ENCODE results near the gene RHBDF2.
A peak's percentile ranks its signal among the peaks of the same experiment; 100 is the strongest.

RHBDF2 gene

DNA sequence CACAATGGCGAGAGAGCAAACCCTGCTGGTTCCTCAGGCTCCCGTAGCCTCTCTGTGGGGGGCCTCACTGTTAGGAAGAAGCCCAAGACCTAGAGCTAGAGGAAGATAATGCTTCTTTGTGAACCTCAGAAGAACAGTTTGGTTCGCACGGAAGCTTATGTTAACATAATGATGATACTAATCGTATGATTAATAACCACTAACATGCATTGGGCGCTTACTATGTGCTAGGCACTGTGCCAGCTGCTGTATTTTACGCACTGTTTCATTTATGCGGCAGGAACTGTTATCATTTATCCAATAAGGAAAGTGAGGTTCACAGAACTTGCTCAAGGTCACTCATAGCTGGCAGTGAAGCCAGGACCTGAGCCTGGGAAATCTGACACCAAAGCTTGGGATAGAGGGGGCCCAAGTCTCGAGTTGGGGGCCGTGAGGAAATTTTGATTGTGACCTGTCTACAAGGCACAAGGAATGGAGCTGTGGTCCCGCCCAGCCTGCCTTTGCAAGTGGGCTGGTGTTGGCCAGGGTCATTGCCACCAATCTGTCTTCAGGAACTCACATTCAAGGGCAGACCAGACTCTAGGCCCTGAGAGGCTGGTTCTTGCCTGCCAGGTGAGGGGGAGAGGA is 45.4 kb upstream of the RHBDF2 start:
- peak overlapping the region in 2 of 7 experiments; percentile 4 to 12 for H3K4me3 ChIP-seq (ENCODE audit: control insufficient read depth in 1 of 7, extremely low read depth in 1 of 7, insufficient read depth in 4 of 7, low read depth in 2 of 7, low read length in 6 of 7)
- H3K4me1 ChIP-seq (ENCODE audit: control extremely low read depth in 1 of 4, control insufficient read depth in 4 of 4, insufficient read depth in 4 of 4, low read length in 3 of 4): peaks cover 15 to 66% (median 64%) of the 10 kb centered on the region in 4 experiments
- ChIA-PET CTCF (interaction anchor here (0.7 to 4.9 kb wide), 20 partner anchors 9 to 134 kb away, joined by 3 to 92 read pairs (median 5); partner anchors contain the start of gene ST6GALNAC2), POLR2A (interaction anchor here (0.9 to 1.5 kb wide), 3 partner anchors 11 to 23 kb away, joined by 3 to 13 read pairs (median 4); no protein-coding TSS in a partner anchor)
- 61% methylated on average over 7 of the region's 11 CpGs for WGBS (ENCODE audit: insufficient coverage)
- H3K9me3 ChIP-seq (ENCODE audit: control extremely low read depth in 1 of 5, control insufficient read depth in 4 of 5, insufficient read depth in 2 of 5, low read depth in 1 of 5, low read length in 4 of 5): no peaks in the 10 kb centered on the region
- peak overlapping the region in 1 of 2 experiments; percentile 41 for H3K27ac ChIP-seq (ENCODE audit: insufficient read depth in 1 of 2, low read depth in 1 of 2, low read length in 2 of 2, poor library complexity in 1 of 2, severe bottlenecking in 2 of 2)
- DNase-seq: peak in 2 of 3 donors; percentile 59 to 60
- H3K27me3 ChIP-seq (replicated peaks in 2 of 5; ENCODE audit: control insufficient read depth in 4 of 5, insufficient read depth in 5 of 5, low read length in 4 of 5): no peaks in the 10 kb centered on the region
- no peaks in the 10 kb centered on the region for H3K36me3 ChIP-seq (ENCODE audit: control insufficient read depth in 4 of 4, insufficient read depth in 4 of 4, low read length in 3 of 4)

DNA sequence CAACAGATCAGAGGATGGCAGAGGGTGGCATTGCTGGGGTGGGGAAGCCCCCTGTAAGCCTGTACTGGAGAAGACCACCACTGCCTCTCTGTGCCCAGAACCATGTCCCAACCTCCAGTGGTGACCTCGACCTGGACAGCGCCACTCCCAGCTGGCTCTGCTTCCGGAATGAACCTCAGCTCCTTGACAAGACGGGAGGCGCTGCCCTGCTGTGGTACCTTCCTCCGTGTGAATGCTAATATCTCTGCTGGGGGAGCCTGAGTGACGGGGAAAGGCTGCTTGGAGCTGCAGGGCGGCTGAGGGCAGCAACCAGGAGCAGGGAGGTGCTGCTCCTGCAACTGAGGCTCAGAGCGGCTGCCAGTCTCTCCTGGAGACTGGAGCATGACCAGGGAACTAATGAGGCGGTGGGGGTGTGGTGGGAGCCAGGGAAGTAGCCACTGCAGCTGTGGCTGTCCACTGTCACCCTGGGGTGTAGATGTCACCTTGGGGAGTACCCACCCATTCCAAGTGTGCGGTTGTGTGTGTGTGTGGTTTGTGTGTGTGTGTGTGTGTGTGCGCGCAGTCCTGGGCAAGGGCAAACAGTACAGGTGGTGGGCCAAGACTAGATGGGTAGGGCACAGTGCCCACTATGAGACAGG is 44.8 kb upstream of the RHBDF2 start:
- DNase-seq: no peak
- Histone ChIP-seq H3K27me3 (replicated peaks in 2 of 5; ENCODE audit: control insufficient read depth in 4 of 5, insufficient read depth in 5 of 5, low read length in 4 of 5) (no peaks in the 10 kb centered on the region), H3K4me1 (ENCODE audit: control extremely low read depth in 1 of 4, control insufficient read depth in 4 of 4, insufficient read depth in 4 of 4, low read length in 3 of 4) (peaks cover 10 to 64% (median 61%) of the 10 kb centered on the region in 4 experiments), H3K4me3 (ENCODE audit: control insufficient read depth in 1 of 7, extremely low read depth in 1 of 7, insufficient read depth in 4 of 7, low read depth in 2 of 7, low read length in 6 of 7) (peak overlapping the region in 1 of 7 experiments; percentile 4), H3K27ac (ENCODE audit: insufficient read depth in 1 of 2, low read depth in 1 of 2, low read length in 2 of 2, poor library complexity in 1 of 2, severe bottlenecking in 2 of 2) (no peak overlapping the region), H3K36me3 (ENCODE audit: control insufficient read depth in 4 of 4, insufficient read depth in 4 of 4, low read length in 3 of 4) (no peaks in the 10 kb centered on the region), H3K9me3 (ENCODE audit: control extremely low read depth in 1 of 5, control insufficient read depth in 4 of 5, insufficient read depth in 2 of 5, low read depth in 1 of 5, low read length in 4 of 5) (no peaks in the 10 kb centered on the region)
- POLR2A ChIA-PET: interaction anchor here (1.0 to 1.6 kb wide), 4 partner anchors 10 to 18 kb away, joined by 3 to 13 read pairs (median 4); no protein-coding TSS in a partner anchor
- WGBS (ENCODE audit: insufficient coverage): 85% methylated on average over 12 of the region's 13 CpGs
- CTCF ChIA-PET: interaction anchor here (1.1 to 4.9 kb wide), 18 partner anchors 8 to 87 kb away, joined by 3 to 92 read pairs (median 6); partner anchors contain the start of gene ST6GALNAC2

DNA sequence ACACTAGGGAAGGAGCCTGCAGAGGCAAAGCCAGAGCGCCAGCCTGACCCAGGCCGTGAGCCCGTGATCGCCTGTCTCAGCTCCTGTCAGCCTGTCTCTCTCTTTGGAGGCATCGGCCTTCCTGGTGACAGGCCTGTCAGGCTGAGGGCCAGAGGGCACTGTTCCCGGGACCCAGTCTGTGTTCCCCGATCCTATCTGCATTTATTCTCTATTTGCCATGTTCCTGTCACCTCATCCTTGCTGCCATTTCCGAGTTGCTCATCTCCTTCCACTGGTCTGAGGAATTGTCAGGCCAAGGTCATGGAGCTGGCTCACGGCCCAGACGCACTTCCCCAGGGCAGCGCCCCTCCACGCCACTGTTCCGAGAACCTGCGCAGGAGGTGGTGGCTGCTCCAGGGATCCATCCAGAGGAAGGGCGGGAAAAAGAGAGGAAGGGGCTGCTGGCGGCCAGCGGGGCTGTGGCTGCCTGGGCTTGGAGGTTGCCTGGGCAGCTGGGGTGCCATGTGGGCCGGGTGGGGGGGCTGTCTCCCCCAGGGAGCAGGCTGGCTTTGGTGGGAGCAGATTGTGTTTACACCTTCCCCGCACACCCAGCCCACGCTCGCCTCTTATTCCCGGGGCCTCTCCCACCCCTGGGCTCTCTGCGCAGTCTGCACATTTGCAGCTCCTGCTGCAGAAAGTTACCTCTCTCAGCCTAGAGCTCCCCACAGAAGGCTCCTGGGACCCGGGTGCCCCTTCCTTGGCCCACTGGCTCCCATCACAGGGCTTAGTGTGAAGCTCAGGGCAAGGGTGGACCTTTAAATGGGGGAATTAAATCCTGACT is 43.5 kb upstream of the RHBDF2 start:
- no peak overlapping the region for H3K27ac ChIP-seq (ENCODE audit: insufficient read depth in 1 of 2, low read depth in 1 of 2, low read length in 2 of 2, poor library complexity in 1 of 2, severe bottlenecking in 2 of 2)
- no peak for DNase-seq
- ChIA-PET CTCF (interaction anchor here (1.1 to 4.9 kb wide), 11 partner anchors 9 to 41 kb away, joined by 3 to 92 read pairs (median 6); partner anchors contain the start of gene ST6GALNAC2), POLR2A (interaction anchor here (1.0 to 1.6 kb wide), 3 partner anchors 8 to 13 kb away, joined by 3 to 5 read pairs (median 4); no protein-coding TSS in a partner anchor)
- no peaks in the 10 kb centered on the region for H3K36me3 ChIP-seq (ENCODE audit: control insufficient read depth in 4 of 4, insufficient read depth in 4 of 4, low read length in 3 of 4)
- H3K4me1 ChIP-seq (ENCODE audit: control extremely low read depth in 1 of 4, control insufficient read depth in 4 of 4, insufficient read depth in 4 of 4, low read length in 3 of 4): peaks cover 6 to 65% (median 64%) of the 10 kb centered on the region in 4 experiments
- peak overlapping the region in 1 of 7 experiments; percentile 6 for H3K4me3 ChIP-seq (ENCODE audit: control insufficient read depth in 1 of 7, extremely low read depth in 1 of 7, insufficient read depth in 4 of 7, low read depth in 2 of 7, low read length in 6 of 7)
- 72% methylated on average over 15 of the region's 24 CpGs for whole genome bisulfite sequencing (ENCODE audit: insufficient coverage)
- peaks cover 0 to 3% (median under 1%) of the 10 kb centered on the region in 5 experiments for H3K27me3 ChIP-seq (replicated peaks in 2 of 5; ENCODE audit: control insufficient read depth in 4 of 5, insufficient read depth in 5 of 5, low read length in 4 of 5)
- no peaks in the 10 kb centered on the region for H3K9me3 ChIP-seq (ENCODE audit: control extremely low read depth in 1 of 5, control insufficient read depth in 4 of 5, insufficient read depth in 2 of 5, low read depth in 1 of 5, low read length in 4 of 5)

DNA sequence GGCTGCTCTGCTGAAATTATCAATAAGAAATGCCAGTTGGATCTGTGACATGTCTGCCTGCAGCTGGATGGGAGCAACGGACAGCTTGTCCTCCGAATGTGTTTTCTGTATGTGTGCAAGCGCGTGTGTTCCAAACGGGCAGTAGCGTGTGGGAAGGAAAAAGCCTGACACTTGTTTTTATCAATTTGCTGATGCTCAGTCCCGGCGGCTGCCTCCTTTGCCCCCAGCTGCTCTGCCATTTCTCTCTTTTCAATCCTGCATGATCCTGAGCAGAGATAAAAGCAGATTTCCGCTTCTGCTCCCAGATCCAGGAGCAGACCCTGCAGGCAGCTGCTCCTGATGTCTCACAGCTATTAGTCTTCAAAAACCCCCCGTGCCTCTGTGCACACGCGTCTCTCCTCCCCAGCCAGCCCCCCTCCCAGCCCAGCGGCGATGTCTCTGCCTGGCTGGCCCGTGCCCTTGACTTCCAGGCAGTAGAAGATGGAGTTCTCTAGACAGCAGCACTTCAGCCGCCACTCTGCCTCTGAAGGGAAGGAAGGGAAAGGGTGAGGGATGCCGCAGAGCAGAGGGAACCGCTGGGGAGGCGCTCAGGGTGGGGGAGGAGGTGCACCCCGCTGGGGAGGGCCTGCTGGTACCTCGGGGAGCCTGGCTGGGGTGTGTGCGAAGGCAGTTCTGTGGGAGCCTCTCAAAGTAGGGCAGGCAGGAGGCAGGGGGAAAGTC is 42.8 kb upstream of the RHBDF2 start:
- CTCF ChIA-PET: interaction anchor here (0.8 to 4.9 kb wide), 7 partner anchors 12 to 40 kb away, joined by 3 to 92 read pairs (median 6); no protein-coding TSS in a partner anchor
- POLR2A ChIA-PET: interaction anchor here (0.6 to 1.6 kb wide), 3 partner anchors 9 to 647 kb away, joined by 4 to 8 read pairs (median 5); no protein-coding TSS in a partner anchor
- H3K27me3 ChIP-seq (replicated peaks in 2 of 5; ENCODE audit: control insufficient read depth in 4 of 5, insufficient read depth in 5 of 5, low read length in 4 of 5): peaks cover 0 to 10% (median 5%) of the 10 kb centered on the region in 5 experiments
- no peaks in the 10 kb centered on the region for H3K36me3 ChIP-seq (ENCODE audit: control insufficient read depth in 4 of 4, insufficient read depth in 4 of 4, low read length in 3 of 4)
- H3K27ac ChIP-seq (ENCODE audit: insufficient read depth in 1 of 2, low read depth in 1 of 2, low read length in 2 of 2, poor library complexity in 1 of 2, severe bottlenecking in 2 of 2): no peak overlapping the region
- H3K4me1 ChIP-seq (ENCODE audit: control extremely low read depth in 1 of 4, control insufficient read depth in 4 of 4, insufficient read depth in 4 of 4, low read length in 3 of 4): peaks cover 6 to 65% (median 64%) of the 10 kb centered on the region in 4 experiments
- 54% methylated on average over 16 of the region's 22 CpGs for WGBS (ENCODE audit: insufficient coverage)
- peak overlapping the region in 1 of 7 experiments; percentile 6 for H3K4me3 ChIP-seq (ENCODE audit: control insufficient read depth in 1 of 7, extremely low read depth in 1 of 7, insufficient read depth in 4 of 7, low read depth in 2 of 7, low read length in 6 of 7)
- no peak for DNase-seq
- no peaks in the 10 kb centered on the region for H3K9me3 ChIP-seq (ENCODE audit: control extremely low read depth in 1 of 5, control insufficient read depth in 4 of 5, insufficient read depth in 2 of 5, low read depth in 1 of 5, low read length in 4 of 5)

DNA sequence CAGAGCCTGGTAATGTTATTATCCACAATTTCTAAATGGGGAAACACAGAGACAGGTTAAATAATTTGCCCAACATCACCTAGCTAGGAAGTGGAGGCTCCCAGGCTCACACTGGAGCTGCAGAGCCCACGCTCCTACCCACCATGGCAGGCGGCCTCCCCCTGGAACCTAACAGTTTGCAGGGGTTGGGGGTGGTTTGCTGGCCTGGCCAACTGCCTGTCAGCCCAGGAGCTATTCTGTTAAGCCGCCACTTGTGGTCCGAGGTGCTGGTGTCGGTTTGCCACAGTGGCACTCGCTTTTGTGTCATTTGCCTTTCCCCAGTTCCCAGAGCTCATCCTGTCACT is 42.2 kb upstream of the RHBDF2 start:
- 100% methylated on average over 5 of the region's 6 CpGs for WGBS (ENCODE audit: insufficient coverage)
- Histone ChIP-seq H3K9me3 (ENCODE audit: control extremely low read depth in 1 of 5, control insufficient read depth in 4 of 5, insufficient read depth in 2 of 5, low read depth in 1 of 5, low read length in 4 of 5) (no peaks in the 10 kb centered on the region), H3K27ac (ENCODE audit: insufficient read depth in 1 of 2, low read depth in 1 of 2, low read length in 2 of 2, poor library complexity in 1 of 2, severe bottlenecking in 2 of 2) (no peak overlapping the region), H3K4me1 (ENCODE audit: control extremely low read depth in 1 of 4, control insufficient read depth in 4 of 4, insufficient read depth in 4 of 4, low read length in 3 of 4) (peaks cover 6 to 66% (median 63%) of the 10 kb centered on the region in 4 experiments), H3K27me3 (replicated peaks in 2 of 5; ENCODE audit: control insufficient read depth in 4 of 5, insufficient read depth in 5 of 5, low read length in 4 of 5) (peaks cover 0 to 16% (median 8%) of the 10 kb centered on the region in 5 experiments), H3K4me3 (ENCODE audit: control insufficient read depth in 1 of 7, extremely low read depth in 1 of 7, insufficient read depth in 4 of 7, low read depth in 2 of 7, low read length in 6 of 7) (no peak overlapping the region), H3K36me3 (ENCODE audit: control insufficient read depth in 4 of 4, insufficient read depth in 4 of 4, low read length in 3 of 4) (no peaks in the 10 kb centered on the region)
- POLR2A ChIA-PET: interaction anchor here (0.6 kb wide), 1 partner anchor 647 kb away, joined by 8 read pairs; no protein-coding TSS in a partner anchor
- DNase-seq: no peak
- CTCF ChIA-PET: interaction anchor here (0.8 to 4.9 kb wide), 6 partner anchors 12 to 41 kb away, joined by 3 to 92 read pairs (median 5); no protein-coding TSS in a partner anchor

DNA sequence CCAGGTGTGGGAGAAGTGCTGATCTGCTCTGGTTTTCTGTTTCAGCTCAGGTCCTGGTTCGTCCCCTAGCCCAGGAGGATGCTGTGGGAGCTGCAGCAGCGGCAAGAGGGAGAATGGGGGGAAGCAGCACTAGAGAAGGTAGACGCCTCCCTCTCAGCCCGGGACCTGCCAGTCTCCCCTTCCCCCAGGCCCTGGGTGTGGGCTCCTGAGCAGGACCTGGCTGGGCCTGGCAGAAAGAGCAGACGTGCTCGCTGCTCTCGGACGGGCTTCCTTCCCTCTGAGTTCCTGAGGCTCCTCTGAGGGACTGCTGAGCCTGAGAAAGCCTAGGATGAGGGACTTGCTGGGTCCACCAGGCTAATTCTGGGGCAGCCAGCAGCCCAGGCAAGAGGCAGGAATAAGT is 41.8 kb upstream of the RHBDF2 start:
- H3K9me3 ChIP-seq (ENCODE audit: control extremely low read depth in 1 of 5, control insufficient read depth in 4 of 5, insufficient read depth in 2 of 5, low read depth in 1 of 5, low read length in 4 of 5): no peaks in the 10 kb centered on the region
- WGBS (ENCODE audit: insufficient coverage): 78% methylated on average over 4 of the region's 8 CpGs
- H3K27me3 ChIP-seq (replicated peaks in 2 of 5; ENCODE audit: control insufficient read depth in 4 of 5, insufficient read depth in 5 of 5, low read length in 4 of 5): peaks cover 0 to 20% (median 13%) of the 10 kb centered on the region in 5 experiments
- DNase-seq: no peak
- no peak overlapping the region for H3K27ac ChIP-seq (ENCODE audit: insufficient read depth in 1 of 2, low read depth in 1 of 2, low read length in 2 of 2, poor library complexity in 1 of 2, severe bottlenecking in 2 of 2)
- H3K36me3 ChIP-seq (ENCODE audit: control insufficient read depth in 4 of 4, insufficient read depth in 4 of 4, low read length in 3 of 4): no peaks in the 10 kb centered on the region
- no peak overlapping the region for H3K4me3 ChIP-seq (ENCODE audit: control insufficient read depth in 1 of 7, extremely low read depth in 1 of 7, insufficient read depth in 4 of 7, low read depth in 2 of 7, low read length in 6 of 7)
- POLR2A ChIA-PET: interaction anchor here (0.6 kb wide), 1 partner anchor 648 kb away, joined by 8 read pairs; no protein-coding TSS in a partner anchor
- H3K4me1 ChIP-seq (ENCODE audit: control extremely low read depth in 1 of 4, control insufficient read depth in 4 of 4, insufficient read depth in 4 of 4, low read length in 3 of 4): peaks cover 5 to 66% (median 63%) of the 10 kb centered on the region in 4 experiments
- CTCF ChIA-PET: interaction anchor here (1.4 to 4.9 kb wide), 5 partner anchors 13 to 20 kb away, joined by 3 to 92 read pairs (median 7); no protein-coding TSS in a partner anchor
